ENCODE results near the gene POU2F1. TPM values are rescaled to one million over a fixed set of nuclear protein-coding genes. Genes with fewer than 3 reads are reported as not detected.
"Not testable (repeated sequence)": the region's sequence is repeated elsewhere in the genome, so short reads cannot be mapped to it uniquely, and the experiment has no call there.

Gene POU2F1
- total RNA-seq, 2 donors from 2014 or later = 22.9 to 40.2 TPM

DNA sequence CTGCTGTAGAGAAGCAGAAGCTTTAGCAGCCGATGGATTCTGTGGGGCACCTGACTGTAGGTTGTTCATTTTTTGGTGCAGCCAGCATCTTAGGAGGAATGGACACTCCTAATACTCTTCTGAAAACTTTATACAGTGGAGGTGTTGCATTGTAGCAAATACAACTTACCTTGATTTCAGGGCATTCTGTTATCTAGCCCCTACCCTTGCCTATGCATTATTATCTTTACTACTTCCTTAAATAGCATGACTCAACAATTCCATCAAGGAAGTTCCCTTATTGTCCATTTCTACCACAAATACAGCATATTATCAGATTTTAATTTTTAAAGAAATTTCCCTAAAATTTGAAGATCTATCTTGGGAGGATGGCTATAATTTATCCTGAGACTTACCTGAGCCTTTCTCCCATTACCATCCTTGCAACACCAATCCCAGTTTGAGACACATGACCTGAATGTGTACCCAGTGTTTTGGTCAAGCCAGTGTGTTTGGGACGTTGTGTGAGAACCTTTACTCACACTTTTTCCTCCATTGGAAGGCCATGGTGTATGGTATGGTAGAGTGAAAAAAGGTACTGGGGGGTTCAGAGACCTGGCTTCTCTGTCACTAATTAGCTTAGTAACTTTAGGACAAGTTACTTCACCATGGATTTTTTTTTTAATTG is 9.2 kb downstream of the POU2F1 start:
- H3K4me3 Mint-ChIP-seq = no peak overlapping the region
- no peaks in the 10 kb centered on the region for H3K9me3 Mint-ChIP-seq
- peaks cover 19 to 40% of the 10 kb centered on the region in 2 donors for H3K4me1 Mint-ChIP-seq (ENCODE audit: low read depth in 2 of 2)
- no peak overlapping the region for H3K27ac Mint-ChIP-seq
- no peak for ATAC-seq
- no peak for DNase-seq (ENCODE audit: low spot score)
- no peaks in the 10 kb centered on the region for H3K27me3 Mint-ChIP-seq
- no peaks in the 10 kb centered on the region for H3K36me3 Mint-ChIP-seq

DNA sequence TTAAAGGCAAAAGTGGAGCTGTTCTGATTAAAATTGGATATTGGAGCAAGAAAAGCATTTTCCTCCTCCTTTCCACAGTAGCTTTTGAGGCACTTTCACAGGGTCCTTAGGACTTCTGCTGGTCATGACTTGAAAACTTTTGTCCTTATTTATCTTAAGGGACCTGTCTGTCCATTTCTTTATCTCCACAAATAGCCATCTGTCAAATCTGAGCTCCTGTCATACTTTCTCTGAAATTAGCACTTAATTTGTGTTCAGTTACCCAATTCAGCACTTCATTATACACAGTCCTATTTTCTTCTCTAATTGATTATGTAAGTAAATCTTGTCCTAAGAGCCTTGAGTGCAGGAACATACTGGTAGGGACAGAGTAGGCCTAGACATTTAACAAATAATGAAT is 9.8 kb downstream of the POU2F1 start:
- H3K36me3 Mint-ChIP-seq = no peaks in the 10 kb centered on the region
- no peak for ATAC-seq
- H3K27ac Mint-ChIP-seq = no peak overlapping the region
- no peaks in the 10 kb centered on the region for H3K9me3 Mint-ChIP-seq
- no peaks in the 10 kb centered on the region for H3K27me3 Mint-ChIP-seq
- DNase-seq (ENCODE audit: low spot score) = no peak
- peaks cover 25 to 42% of the 10 kb centered on the region in 2 donors for H3K4me1 Mint-ChIP-seq (ENCODE audit: low read depth in 2 of 2)
- no peak overlapping the region for H3K4me3 Mint-ChIP-seq

DNA sequence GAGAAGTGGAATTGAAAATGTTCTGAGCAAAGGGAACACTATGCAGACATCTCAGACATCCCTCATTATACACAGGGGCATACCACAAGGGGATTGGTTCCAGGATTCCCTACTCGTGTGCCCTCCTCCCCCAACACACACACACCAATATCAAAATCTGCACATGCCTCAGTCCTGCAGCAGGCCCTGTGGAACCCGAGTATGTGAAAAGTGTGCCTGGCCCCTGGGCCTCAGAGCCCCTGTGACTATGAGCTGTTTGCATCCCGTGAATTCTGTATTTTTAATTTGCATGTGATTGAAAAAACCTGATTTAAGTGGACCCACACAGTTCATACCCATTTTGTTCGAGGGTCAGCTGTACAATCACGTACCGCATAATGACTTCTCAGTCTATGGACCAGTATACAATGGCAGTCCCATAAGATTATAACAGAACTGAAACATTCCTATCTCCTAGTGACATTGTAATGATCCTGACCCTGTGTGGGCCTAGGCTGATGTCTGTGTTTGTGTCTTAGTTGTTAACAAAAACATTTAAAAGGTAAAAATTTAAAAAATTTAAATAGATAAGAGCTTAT is 11.3 kb downstream of the POU2F1 start:
- Mint-ChIP-seq H3K27me3 (no peaks in the 10 kb centered on the region), H3K4me1 (ENCODE audit: low read depth in 2 of 2) (peaks cover 23 to 34% of the 10 kb centered on the region in 2 donors)

DNA sequence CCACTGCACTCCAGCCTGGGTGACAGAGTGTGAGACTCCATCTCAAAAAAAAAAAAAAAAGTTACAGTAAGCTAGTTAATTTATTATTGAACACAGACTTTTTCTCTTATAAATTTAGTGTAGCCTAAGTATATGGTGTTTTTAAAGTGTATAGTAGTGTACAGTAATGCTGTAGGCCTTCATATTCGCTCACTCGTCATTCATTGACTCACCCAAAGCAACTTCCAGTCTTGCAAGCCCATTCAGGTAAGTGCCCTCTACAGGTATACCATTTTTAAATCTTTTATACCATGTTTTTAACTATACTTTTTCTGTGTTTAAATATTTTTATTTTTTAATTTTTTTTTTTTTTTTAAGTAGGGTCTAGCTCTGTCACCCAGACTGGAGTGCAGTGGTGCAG is 12.1 kb downstream of the POU2F1 start:
- DNase-seq (ENCODE audit: low spot score) (no peak), ATAC-seq (no peak)
- Mint-ChIP-seq H3K4me3 (no peak overlapping the region), H3K4me1 (ENCODE audit: low read depth in 2 of 2) (peaks cover 24 to 34% of the 10 kb centered on the region in 2 donors), H3K27ac (no peak overlapping the region), H3K27me3 (no peaks in the 10 kb centered on the region), H3K36me3 (no peaks in the 10 kb centered on the region), H3K9me3 (no peaks in the 10 kb centered on the region)

More for the DNA sequence above, 11.3 kb downstream of the POU2F1 start:
- Mint-ChIP-seq H3K9me3 (no peaks in the 10 kb centered on the region), H3K36me3 (no peaks in the 10 kb centered on the region), H3K27ac (no peak overlapping the region), H3K4me3 (no peak overlapping the region)
- no peak for DNase-seq (ENCODE audit: low spot score)
- no peak for ATAC-seq

- Mint-ChIP-seq H3K27me3 (no peaks in the 10 kb centered on the region), H3K9me3 (no peaks in the 10 kb centered on the region), H3K4me1 (ENCODE audit: low read depth in 2 of 2) (peaks cover 20 to 29% of the 10 kb centered on the region in 2 donors), H3K27ac (no peak overlapping the region), H3K4me3 (no peak overlapping the region), H3K36me3 (no peaks in the 10 kb centered on the region)
- DNase-seq (ENCODE audit: low spot score) (no peak), ATAC-seq (no peak)
Observed at GRCh38 chr1:167233373-167233772, 12.7 kb downstream of the POU2F1 start.

- no peak for DNase-seq (ENCODE audit: low spot score)
- Mint-ChIP-seq H3K9me3 (no peaks in the 10 kb centered on the region), H3K27me3 (no peaks in the 10 kb centered on the region), H3K4me1 (ENCODE audit: low read depth in 2 of 2) (peaks cover 10 to 11% of the 10 kb centered on the region in 2 donors), H3K27ac (no peak overlapping the region), H3K4me3 (no peak overlapping the region), H3K36me3 (no peaks in the 10 kb centered on the region)
- no peak for ATAC-seq
Observed at GRCh38 chr1:167237000-167237399, 16.3 kb downstream of the POU2F1 start.

DNA sequence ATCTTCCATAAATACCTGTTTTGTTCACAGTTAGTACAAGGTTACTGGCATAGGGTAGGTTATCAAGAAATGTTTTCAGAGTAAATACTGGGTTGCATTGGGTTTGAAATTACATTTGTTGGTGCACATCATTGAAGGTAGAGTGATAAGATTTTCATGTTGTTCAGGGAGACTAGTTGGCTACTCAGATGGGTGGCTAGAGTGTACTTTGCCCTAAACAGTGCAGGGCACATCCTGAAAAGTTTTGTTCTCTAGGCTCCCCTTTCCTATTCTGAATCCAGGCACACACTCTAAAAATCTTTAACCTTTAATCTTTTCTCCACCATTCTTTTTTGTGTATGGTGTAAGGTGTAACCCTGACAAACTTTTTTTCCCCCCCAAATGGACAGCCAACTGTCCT is 18.0 kb downstream of the POU2F1 start:
- DNase-seq (ENCODE audit: low spot score) (no peak), ATAC-seq (no peak)
- no peaks in the 10 kb centered on the region for H3K36me3 Mint-ChIP-seq
- H3K9me3 Mint-ChIP-seq = no peaks in the 10 kb centered on the region
- no peaks in the 10 kb centered on the region for H3K27me3 Mint-ChIP-seq
- no peak overlapping the region for H3K4me3 Mint-ChIP-seq
- H3K4me1 Mint-ChIP-seq (ENCODE audit: low read depth in 2 of 2) = peaks cover 10 to 15% of the 10 kb centered on the region in 2 donors
- no peak overlapping the region for H3K27ac Mint-ChIP-seq

GRCh38 chr1:167239257-167239656 is 18.6 kb downstream of the POU2F1 start:
- Mint-ChIP-seq H3K36me3 (no peaks in the 10 kb centered on the region), H3K4me3 (no peak overlapping the region), H3K27ac (no peak overlapping the region), H3K9me3 (no peaks in the 10 kb centered on the region), H3K4me1 (ENCODE audit: low read depth in 2 of 2) (peaks cover 10 to 15% of the 10 kb centered on the region in 2 donors), H3K27me3 (no peaks in the 10 kb centered on the region)
- no peak for ATAC-seq
- DNase-seq (ENCODE audit: low spot score) = no peak

DNA sequence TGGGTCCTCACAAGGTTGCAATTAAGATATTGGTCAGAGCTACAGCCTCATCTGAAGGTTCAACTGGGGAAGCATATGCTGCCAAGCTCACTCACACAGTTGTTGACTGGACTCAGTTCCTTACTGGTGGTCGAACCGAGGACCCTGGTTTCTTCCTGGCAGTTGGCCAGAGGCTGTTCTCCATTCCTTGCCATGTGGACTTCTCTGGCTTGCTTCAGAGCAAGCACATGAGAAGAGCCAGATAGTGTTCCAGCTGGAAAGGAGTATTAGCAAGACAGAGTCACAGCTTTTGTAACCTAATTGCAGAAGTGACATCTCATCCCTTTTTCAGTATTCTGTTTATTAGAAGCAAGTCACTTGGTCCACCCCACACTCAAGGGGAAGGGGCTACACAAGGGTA is 23.6 kb downstream of the POU2F1 start:
- Mint-ChIP-seq H3K36me3 (no peaks in the 10 kb centered on the region), H3K4me1 (ENCODE audit: low read depth in 2 of 2) (peaks cover 17 to 20% of the 10 kb centered on the region in 2 donors), H3K9me3 (no peaks in the 10 kb centered on the region), H3K4me3 (no peak overlapping the region), H3K27me3 (no peaks in the 10 kb centered on the region), H3K27ac (no peak overlapping the region)
- no peak for ATAC-seq
- no peak for DNase-seq (ENCODE audit: low spot score)

DNA sequence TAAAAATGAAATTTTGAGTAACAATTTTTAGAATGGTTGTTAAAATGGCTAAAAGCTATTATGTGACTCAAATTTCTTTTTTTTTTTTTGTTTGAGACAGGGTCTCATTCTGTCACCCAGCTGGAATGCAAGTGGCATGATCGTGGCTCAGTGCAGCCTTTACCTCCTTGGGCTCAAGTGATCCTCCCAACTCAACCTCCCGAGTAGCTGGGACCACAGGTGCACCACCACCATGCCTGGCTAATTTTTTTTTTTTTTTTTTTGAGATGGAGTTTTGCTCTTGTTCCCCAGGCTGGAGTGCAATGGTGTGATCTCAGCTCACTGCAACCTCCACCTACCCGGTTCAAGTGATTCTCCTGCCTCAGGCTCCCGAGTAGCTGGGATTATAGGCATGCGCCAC is 24.5 kb downstream of the POU2F1 start:
- H3K27me3 Mint-ChIP-seq; H3K27ac Mint-ChIP-seq; DNase-seq (ENCODE audit: low spot score); H3K4me3 Mint-ChIP-seq; H3K36me3 Mint-ChIP-seq; ATAC-seq; H3K9me3 Mint-ChIP-seq: not testable (repeated sequence)
- peaks cover 25 to 26% of the 10 kb centered on the region in 2 donors for H3K4me1 Mint-ChIP-seq (ENCODE audit: low read depth in 2 of 2)

DNA sequence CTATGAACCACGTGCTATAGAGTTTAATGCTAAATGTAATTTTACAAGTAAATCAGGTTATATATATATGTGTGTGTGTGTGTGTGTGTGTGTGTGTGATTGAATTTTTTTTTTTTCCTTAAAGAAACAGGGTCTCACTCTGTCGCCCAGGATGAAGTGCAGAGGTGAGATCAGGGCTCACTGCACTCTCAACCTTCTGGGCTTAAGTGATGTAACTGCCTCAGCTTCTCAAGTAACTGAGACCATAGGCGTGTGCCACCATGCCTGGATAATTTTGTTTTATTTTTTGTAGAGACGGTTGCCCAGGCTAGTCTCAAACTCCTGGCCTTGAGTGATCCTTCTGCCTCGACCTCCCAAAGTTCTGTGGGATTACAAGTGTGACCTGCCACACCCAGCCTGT is 26.3 kb downstream of the POU2F1 start:
- ATAC-seq = no peak
- H3K36me3 Mint-ChIP-seq = no peaks in the 10 kb centered on the region
- no peak overlapping the region for H3K4me3 Mint-ChIP-seq
- H3K27ac Mint-ChIP-seq = no peak overlapping the region
- peaks cover 25 to 26% of the 10 kb centered on the region in 2 donors for H3K4me1 Mint-ChIP-seq (ENCODE audit: low read depth in 2 of 2)
- no peaks in the 10 kb centered on the region for H3K27me3 Mint-ChIP-seq
- DNase-seq (ENCODE audit: low spot score) = no peak
- no peaks in the 10 kb centered on the region for H3K9me3 Mint-ChIP-seq

- no peak for DNase-seq (ENCODE audit: low spot score)
- Mint-ChIP-seq H3K9me3 (no peaks in the 10 kb centered on the region), H3K27me3 (no peaks in the 10 kb centered on the region), H3K27ac (peak overlapping the region in 1 of 2 donors; percentile 45), H3K36me3 (no peaks in the 10 kb centered on the region), H3K4me3 (no peak overlapping the region), H3K4me1 (ENCODE audit: low read depth in 2 of 2) (peaks cover 25 to 26% of the 10 kb centered on the region in 2 donors)
- ATAC-seq = no peak
Observed at GRCh38 chr1:167247754-167248153, 27.1 kb downstream of the POU2F1 start.

DNA sequence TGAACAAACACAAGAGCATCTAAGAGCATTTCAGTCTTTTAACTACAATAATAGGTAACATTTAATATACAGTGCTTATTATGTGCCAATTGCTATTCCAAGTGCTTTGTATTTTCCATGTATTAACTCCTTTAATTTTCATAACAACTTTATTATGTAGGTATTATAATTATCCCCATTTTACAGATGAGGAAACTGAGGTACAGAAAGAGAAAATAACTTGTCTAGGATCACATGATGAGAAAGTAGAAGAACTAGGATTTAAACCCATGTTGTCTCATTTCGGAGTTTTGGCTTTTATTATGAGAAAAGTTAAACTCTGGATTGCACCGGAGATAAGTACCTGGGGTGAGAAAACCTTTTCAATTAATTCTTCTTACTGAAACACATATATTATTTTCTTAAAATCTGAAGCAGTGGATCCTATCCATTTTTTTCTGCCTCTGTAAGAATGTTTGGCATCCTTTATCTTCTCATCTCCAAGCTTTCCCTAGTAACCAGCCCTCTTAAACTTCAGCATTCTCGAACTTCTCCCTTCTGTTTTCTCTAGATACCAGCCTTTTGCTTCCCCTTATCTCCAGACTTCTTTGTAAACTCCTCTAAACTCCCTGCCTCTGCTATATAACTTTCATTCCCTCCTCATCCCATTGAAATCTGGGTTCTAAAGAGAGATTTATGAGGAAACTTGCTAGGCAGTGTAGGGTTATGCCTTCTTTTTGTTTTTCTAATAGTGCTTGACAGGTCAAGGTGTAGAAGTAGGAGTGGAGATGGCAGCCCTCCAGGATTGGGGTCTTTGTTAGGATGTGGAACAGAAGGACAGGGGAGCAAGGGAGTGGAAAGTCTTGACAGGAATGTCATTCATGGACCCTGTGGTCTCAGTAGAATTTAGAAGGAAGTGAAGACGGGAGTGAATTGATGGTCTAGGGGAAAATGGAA is 28.3 kb downstream of the POU2F1 start:
- DNase-seq (ENCODE audit: low spot score) (no peak), ATAC-seq (peak in 1 of 2 donors; percentile 45)
- no peaks in the 10 kb centered on the region for H3K36me3 Mint-ChIP-seq
- peak overlapping the region; percentile 6 to 45 for H3K27ac Mint-ChIP-seq
- H3K4me1 Mint-ChIP-seq (ENCODE audit: low read depth in 2 of 2) = peaks cover 22 to 25% of the 10 kb centered on the region in 2 donors
- H3K9me3 Mint-ChIP-seq = no peaks in the 10 kb centered on the region
- peak overlapping the region; percentile 6 for H3K4me3 Mint-ChIP-seq
- no peaks in the 10 kb centered on the region for H3K27me3 Mint-ChIP-seq

DNA sequence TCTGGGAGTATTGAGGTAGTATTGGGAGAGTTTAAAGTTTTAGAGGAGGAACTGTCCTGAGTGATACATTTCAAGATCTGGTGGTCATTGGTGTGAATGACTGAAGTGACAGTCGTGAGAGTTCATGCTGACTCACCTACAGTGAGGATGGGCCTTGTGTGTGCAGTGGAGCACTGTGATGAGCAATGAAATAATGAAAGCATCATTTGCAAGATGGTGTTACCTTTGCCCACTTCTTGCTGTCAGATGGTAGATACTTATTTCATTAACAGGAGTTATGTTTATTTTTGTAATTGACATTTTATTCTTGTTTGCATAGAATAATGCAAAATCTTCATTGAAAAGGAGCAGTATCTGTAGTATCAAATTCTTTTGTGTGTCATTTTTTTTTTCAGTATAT is 29.0 kb downstream of the POU2F1 start:
- Mint-ChIP-seq H3K27me3 (no peaks in the 10 kb centered on the region), H3K36me3 (no peaks in the 10 kb centered on the region), H3K27ac (peak overlapping the region; percentile 6 to 22), H3K4me1 (ENCODE audit: low read depth in 2 of 2) (peaks cover 23 to 30% of the 10 kb centered on the region in 2 donors), H3K9me3 (no peaks in the 10 kb centered on the region), H3K4me3 (peak overlapping the region; percentile 6)
- ATAC-seq (peak; percentile 96 to 99), DNase-seq (ENCODE audit: low spot score) (no peak)
